HL-60 (cell line): ENCODE data around the gene TET2.

Experiments
- CTCF ChIP-seq: IDR thresholded peaks from one replicate; pipeline ENCODE4 v1.5.1; 2011; ENCODE audit warnings: low read length, control low read depth, inconsistent platforms; ENCODE audit not compliant: insufficient read depth
- GABPA ChIP-seq: IDR thresholded peaks from 2 replicates; pipeline ENCODE4 v1.6.1; 2012; ENCODE audit warnings: low read depth
- POLR2AphosphoS5 ChIP-seq: IDR thresholded peaks from 2 replicates; pipeline ENCODE4 v1.6.1; 2012; ENCODE audit warnings: low read depth

GRCh38 chr4:105145903-105146275, 787 bp upstream of the TET2 start:
- TF ChIP-seq POLR2AphosphoS5 (no peak), CTCF (no peak), GABPA (no peak)
